SIG-M5 treated with dmso at 0.1 percent for 504 hours (cell line): Measurements from ENCODE around the gene TNN.
"Not testable (repeated sequence)": the region's sequence is repeated elsewhere in the genome, so short reads cannot be mapped to it uniquely, and the experiment has no call there.

Source experiments
- DNase-seq: peaks from one replicate; lab custom pipeline; 2025; ENCODE audit not compliant: unreplicated experiment; lab: John Stamatoyannopoulos, UW

TNN gene

DNA sequence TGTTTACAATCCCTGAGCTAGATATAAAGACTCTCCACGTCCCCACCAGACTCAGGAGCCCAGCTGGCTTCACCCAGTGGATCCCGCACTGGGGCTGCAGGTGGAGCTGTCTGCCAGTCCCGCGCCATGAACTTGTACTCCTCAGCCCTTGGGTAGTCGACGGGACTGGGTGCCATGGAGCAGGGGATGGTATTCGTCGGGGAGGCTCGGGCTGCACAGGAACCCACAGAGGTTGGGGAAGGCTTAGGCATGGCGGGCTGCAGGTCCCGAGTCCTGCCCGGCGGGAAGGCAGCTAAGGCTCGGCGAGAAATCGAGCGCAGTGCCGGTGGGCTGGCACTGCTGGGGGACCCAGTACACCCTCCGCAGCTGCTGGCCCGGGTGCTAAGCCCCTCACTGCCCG is 34.5 kb downstream of the TNN start:
- DNase-seq, result not testable (repeated sequence)

DNA sequence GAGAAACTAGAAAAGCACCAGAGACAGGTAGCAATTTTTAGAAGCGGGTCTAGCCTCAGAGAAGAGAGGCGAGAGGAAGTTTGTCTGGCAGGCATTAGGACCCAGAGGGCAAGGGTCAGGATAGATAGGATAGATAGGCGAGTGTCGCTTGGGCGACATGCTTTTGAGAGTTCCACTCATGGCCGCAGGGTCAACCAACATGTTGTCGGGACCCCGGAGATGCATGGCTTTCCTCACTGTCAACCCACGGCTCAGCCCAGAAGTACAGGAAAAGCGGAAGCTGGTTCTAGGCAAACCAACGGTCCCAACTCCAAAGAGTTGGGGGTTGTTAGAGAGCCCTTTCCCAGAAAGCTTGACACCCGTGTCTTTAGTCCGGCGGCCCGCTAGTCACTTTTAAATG is 38.9 kb downstream of the TNN start:
- not testable (repeated sequence) for DNase-seq

DNA sequence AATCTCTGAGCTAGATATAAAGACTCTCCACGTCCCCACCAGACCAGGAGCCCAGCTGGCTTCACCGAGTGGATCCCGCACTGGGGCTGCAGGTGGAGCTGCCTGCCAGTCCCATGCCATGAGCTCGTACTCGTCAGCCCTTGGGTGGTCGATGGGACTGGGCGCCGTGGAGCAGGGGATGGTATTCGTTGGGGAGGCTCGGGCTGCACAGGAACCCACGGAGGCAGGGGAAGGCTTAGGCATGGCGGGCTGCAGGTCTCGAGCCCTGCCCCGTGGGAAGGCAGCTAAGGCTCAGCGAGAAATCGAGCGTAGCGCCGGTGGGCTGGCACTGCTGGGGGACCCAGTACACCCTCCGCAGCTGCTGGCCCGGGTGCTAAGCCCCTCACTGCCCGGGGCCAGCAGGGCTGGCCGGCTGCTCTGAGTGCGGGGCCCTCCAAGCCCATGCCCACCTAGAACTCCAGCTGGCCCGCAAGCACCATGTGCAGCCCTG is 40.7 kb downstream of the TNN start:
- DNase-seq, result not testable (repeated sequence)

DNA sequence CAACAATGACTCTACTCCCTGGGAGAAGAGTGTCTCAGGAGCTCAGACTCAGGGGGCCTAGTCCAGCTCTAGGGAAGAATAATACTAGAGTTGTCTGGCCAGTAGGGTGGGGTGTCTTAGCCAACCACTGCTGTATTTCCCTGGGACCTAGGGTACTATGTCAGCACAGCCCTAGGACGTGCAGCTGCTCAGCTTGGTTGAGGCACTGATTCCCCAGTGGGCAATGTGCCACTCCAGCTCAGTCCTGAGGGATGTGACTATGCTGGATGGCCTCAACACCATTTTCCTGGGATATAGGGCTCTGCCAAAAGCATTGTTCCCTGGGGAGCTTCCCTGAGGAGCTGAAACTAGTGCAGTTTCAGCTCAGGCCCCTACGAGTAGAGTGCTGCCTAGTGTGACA is 47.4 kb downstream of the TNN start:
- no peak for DNase-seq

DNA sequence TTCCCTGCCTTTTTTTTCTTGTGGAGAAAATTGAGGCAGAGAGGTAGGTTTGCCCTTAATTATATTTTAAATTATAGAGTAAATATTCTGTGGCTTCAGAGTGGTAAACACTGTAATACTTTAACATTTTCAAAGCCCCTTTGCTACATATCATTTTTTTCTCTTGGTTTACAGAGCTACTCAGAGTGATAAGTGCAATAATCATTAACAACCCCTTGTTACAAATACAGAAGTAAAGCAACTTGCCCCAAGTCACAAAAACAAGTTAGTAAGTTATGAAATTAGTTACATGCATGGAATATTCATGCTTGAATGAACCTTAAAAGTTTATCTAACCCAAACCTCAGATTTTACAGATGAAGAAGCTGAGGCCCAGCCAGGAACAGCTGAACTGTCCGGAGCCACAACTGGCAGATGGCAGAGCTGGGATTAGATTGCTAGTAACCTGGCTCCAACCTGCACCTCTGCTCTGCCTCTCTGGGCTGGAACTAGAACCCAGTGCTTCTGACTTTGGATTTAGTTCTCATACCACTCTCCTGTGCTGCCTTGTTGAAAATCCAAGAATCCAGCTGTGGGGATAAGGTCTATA is 48.7 kb downstream of the TNN start:
- DNase-seq, result no peak

DNA sequence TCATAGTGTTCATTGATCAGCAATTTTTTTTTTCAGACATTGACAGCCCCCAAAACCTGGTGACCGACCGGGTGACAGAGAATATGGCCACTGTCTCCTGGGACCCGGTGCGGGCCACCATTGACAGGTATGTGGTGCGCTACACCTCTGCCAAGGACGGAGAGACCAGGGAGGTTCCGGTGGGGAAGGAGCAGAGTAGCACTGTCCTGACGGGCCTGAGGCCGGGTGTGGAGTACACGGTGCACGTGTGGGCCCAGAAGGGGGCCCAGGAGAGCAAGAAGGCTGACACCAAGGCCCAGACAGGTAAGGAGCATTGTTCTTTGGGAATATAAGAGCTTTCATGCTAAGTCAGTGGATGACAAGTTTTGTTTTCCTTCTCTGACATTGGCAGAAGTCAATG is 49.3 kb downstream of the TNN start:
- no peak for DNase-seq

DNA sequence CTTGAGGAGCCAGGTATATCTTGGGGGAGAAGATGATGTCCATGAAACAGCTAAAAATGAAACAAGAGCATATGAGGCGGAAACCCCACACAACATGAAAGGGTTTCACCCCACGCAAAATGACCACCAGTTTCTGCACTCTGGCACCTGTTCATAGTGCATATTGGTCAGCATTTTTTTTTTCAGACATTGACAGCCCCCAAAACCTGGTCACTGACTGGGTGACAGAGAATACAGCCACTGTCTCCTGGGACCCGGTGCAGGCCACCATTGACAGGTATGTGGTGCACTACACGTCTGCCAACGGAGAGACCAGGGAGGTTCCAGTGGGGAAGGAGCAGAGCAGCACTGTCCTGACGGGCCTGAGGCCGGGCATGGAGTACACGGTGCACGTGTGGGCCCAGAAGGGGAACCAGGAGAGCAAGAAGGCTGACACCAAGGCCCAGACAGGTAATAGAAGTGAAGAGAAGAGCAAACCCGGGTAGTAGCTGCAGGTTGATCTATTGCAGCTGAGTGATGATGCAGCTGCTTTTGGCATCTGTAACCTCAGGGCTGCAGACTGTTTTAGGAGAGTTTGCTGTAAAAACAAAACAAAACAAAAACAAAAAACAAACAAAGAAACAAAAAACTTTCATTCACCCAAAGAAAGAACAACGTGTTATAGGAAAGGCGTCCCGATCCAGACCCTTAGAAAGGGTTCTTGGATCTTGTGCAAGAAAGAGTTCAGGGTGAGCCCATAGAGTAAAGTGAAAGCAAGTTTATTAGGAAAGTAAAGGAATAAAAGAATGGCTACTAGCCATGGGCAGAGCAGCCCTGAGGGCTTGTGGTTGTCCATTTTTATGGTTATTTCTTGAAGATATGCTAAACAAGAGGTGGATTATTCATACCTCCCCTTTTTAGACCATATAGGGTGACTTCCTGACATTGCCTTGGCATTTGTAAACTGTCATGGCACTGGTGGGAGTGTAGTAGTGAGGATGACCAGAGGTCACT is 51.0 kb downstream of the TNN start:
- no peak for DNase-seq

DNA sequence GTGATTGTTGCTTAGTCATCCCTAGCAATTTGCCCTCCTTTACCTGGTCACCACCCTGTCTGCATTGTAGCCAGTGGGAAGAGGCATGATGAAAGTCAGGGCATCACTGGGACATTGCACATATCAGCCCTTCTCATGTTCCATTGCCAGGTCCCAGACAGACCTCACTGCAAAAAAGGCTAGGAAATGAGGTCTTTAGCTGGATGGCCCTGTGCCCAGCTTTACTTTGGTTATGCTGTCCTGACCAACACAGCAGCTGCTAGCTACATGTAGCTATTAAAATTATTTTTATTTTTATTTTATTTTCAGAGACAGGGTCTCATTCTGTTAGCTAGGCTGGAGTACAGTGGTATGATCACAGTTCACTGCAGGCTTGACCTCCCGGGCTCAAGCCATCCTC is 52.9 kb downstream of the TNN start:
- no peak for DNase-seq

DNA sequence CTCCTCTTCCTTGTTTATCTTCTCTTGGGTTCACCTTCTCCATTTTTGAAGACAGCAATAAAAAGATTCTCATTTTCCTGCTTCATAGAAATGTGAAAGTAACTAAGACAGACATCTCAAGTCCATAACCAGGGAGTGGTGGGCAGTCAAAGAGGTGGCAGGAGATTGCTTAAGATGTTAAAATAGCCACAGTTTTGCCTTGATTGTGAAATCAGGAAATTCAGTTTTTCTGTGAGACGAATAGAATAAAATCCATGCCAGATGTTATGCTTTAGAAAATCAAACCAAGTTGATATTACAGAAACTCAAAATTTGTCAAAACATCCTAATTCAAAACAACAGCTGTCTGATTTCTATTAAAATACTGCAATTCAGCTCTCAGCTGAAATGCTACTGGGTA is 57.2 kb downstream of the TNN start:
- DNase-seq, result peak; percentile 88

DNA sequence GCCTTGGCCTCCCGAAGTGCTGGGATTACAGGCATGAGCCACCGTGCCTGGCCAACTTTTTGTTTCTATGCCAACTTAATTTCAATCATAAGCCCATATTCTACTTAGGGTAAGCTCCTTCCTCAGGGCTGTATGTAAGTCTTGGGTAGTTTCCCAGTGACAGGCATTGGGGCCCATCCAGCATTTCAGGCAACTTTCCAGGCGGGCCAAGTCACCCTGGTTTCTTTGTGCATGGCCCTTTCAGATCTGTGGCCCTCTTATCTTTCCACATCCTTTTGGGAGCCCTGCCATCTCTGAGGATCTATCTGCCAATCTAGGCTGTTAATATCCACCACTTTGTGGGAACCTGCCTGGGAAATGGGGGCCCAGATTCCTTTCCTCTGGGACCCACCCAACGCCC is 58.7 kb downstream of the TNN start:
- DNase-seq, result no peak

DNA sequence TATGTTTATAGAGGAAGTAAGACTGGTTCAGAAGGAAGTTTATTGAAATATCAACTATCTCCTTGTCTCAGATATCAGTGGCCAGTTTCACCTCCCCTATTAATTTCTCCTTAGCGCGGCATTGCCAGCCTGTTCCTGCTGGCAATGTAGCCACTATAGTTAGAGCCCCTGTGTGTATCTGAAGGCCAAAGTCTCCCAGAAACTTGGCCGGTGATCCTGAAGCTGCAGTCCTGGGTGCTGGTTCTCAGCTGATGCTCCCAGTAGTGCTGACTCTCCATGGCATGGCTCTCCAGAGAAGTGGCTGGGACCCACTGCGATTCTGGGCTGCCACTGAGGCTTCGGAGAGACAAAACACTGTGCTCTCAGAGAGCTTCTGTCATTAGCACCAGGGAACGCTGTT is 59.9 kb downstream of the TNN start:
- DNase-seq, result peak; percentile 67

DNA sequence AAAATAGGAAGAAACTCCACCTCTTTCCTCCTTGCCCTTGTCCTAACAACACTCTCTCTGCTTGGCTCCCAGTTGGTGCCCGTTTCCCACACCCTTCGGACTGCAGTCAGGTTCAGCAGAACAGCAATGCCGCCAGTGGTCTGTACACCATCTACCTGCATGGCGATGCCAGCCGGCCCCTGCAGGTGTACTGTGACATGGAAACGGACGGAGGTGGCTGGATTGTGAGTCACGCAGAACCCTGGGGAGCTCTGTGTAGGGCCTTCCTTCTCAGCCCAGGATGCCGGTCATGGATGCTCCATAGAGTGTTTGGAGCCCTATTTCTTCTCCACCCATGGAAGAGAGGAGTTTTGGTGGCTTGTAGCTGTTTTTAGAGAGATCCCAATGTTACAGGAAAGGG is 60.9 kb downstream of the TNN start:
- DNase-seq, result no peak

DNA sequence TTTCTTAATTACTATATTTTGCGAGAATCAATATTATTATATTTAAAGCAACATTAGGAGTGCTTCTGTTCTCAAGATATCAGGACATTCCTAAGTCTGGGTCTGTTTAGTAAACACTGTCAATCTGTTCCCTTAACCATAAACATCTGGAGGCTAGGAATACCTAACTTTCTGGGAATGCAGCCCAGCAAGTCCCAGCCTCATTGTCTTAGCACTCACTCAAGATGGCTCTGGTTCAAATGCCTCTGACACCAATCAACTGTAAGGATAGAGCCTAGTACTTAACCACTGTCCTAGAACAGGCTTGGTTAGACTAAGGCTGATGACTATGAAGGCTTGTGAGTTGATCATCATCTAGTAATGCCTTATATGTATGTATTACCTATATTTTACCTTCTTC is 61.5 kb downstream of the TNN start:
- DNase-seq, result no peak

DNA sequence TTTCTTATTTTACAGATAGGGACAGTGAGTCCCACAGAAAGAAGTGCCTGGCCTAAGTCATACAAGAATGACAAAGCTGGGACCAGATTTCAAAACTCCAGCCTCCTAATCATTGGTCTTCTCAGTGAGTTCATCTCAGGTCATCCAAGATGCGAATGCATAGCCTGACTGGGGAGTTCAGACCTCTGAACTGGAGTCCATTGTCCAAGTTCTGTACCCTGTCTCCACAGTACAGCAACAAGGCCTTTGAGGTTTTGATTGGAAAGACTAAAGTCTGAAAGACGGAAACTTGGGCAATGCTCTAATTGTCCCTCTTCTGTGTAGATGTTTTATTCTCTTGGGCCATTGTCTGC is 62.0 kb downstream of the TNN start:
- DNase-seq, result no peak

DNA sequence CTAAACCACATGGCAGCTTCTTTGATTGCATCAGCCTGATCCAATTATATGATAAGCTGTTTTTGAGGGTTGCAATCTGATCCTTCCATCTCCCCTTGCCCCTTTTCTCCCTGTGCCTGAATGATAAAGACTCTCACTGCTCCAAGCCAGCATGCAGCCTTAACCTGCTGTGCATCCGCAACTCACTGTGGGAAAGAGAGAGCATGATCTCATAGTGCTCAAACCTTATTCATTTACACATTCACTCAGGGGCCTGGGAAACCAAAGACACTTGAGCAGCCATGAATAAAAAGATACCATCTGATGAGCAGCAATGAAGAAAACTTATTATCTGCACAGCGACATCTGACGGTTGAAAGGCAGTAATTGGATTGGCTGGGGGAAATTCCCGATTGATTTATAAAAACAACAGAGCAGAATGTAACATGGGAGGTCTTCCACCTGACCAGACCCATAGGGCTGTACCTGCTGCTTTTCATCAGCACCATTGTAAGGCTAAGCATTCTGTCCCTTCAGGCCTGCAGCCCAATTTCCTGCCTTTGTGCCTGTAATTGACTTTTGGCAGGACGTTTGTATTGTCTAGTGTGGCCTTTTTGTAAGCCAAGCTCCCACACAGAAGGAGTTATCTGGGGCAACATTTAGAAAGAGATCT is 62.5 kb downstream of the TNN start:
- DNase-seq, result no peak

DNA sequence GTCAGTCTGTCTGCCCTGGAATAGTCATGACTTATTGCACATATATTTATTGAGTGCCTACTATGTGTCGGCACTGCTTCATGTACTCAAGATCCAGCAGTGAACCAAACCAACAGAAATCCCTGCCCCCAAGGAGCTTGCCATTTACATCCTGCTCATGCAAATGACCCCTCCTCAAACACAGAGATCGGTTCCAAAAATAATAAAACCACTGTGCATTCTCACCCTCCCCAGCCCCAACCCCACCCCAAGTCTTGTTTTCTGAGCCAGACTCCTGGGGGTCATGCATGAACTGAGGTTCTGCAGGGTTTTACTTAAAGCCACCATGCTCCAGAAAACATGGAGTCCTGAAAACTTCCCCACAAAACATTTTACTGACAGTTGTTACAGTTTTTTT is 63.0 kb downstream of the TNN start:
- no peak for DNase-seq

DNA sequence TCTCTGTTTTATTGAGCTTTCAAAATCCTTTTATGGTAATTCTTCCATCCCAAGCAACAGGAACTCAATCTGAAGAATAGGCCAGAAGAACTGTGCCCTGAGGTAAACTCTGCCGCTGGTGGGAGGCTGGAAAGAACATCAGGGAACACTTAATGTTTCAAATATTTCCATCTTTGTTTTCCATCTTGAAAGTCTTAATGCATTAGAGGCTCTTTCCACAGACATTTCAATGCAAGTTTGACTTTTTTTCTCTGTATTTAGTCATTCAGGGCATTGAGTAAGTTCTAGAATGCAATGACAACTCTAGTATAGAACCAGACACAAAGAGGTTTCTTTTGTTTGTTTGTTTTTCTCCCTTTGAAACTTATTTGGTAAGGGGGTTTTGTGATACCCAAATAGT is 63.5 kb downstream of the TNN start:
- DNase-seq, result no peak

DNA sequence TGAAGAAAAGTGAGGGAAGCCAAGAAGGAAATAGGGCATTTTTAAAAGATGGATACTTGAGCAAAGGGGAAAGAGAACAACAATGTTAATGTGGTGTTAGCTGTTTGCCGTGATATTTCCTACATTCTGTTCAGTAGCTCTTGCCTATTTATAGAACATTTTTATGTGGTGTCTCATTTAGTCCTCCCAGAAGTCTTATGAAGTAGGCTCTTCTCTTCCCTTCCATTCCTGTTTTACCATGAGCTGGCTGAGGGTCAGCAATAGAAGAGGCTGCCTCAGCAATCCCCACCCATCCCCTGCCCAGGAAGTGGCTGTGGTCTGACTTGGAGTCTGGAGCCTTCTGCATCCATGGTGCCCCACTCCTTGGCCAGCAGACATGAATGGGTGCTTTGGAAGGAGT is 64.8 kb downstream of the TNN start:
- DNase-seq, result no peak

DNA sequence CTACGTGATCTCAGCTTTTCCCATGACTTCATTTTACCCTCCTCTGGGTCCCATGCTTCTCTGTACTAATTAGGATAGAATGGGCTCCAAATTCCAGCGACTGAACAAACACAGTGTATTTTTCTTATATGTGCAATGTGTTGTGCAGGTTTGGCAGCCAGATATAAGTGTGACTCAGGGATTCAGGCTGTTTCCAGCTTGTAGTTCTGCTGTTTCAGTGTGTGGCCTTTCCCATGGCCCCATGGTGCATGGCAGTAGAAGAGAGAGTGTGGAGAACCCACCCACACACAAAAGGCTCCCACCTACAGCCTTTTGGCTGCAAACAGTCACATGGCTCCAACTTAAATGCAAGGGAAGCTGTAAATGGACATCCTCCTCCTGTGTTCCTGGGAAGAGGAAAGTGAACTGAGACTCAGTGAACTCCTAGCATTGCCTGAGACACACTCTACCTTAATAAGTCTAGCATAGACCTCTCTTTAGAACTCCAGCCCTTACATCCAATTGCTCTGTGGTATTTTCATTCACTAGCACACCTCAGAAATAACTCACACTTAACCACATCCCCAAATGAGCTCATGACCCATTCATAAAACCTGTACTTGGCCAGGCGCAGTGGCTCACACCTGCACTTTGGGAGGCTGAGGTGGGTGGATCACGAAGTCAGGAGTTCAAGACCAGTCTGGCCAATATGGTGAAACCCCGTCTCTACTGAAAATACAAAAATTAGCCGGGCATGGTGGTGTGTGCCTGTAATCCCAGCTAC is 66.2 kb downstream of the TNN start:
- no peak for DNase-seq

DNA sequence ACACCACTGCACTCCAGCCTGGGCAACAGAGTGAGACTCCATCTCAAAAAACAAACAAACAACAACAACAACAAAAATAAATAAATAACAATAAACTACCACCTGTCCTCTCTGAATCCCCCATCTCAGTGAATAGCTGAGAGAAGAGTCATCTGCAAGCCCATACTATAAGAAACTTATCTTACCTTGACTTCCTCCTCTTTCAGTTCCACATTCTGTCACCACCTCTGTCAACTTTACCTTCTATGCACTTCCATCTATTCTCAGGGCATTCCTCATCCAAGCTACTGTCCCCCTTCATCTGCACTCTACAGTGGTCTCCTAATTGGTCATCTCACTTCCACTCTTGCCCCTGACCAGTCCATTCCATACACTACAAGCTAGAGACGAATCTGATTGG is 66.9 kb downstream of the TNN start:
- no peak for DNase-seq

DNA sequence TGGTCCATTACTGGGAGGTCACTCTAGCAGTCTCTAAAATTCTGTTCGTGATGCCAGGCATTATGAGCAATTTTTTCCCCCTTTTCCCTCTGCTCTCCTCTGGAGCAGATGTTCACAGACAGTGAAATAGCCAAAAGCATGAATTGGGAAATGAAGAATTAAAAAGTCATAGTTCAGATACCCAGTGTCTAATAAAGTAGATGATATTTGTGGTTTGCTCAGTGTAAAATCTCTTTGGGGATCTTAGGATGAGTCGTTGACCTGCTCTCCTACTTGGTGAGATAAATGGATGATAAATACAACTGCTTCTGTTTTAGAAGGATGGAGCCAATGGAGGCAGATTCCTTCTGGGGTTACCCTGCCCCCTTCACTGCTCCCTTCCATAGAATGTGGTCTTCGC is 68.6 kb downstream of the TNN start:
- no peak for DNase-seq
